DMS153 (cell line): Measurements from ENCODE around the gene VILL.

Experiments used
- DNase-seq: peaks from one replicate; lab custom pipeline; 2025; lab: John Stamatoyannopoulos, UW

VILL gene

GRCh38 chr3:37990527-37990926 lies at the start of gene VILL:
TSS of gene VILL (plus strand) at chr3:37990786. CDS start at chr3:37993673, 2,887 bp downstream.
- DNase-seq: no peak

GRCh38 chr3:37941608-37942508 lies 48.7 kb upstream of the VILL start:
- no peak for DNase-seq

GRCh38 chr3:37942646-37943045 lies 47.9 kb upstream of the VILL start:
- DNase-seq: no peak

- no peak for DNase-seq
These were observed 47.5 kb upstream of the VILL start for GRCh38 chr3:37943126-37943525.

GRCh38 chr3:37943631-37944314 lies 46.8 kb upstream of the VILL start:
- no peak for DNase-seq

GRCh38 chr3:37944391-37944842 lies 46.2 kb upstream of the VILL start:
- DNase-seq: no peak

GRCh38 chr3:37945156-37945806 lies 45.3 kb upstream of the VILL start:
- no peak for DNase-seq

- no peak for DNase-seq
These were observed 44.6 kb upstream of the VILL start for GRCh38 chr3:37945807-37946530.

- DNase-seq: no peak
These were observed 44.1 kb upstream of the VILL start for GRCh38 chr3:37946531-37946889.

- DNase-seq: no peak
These were observed 40.7 kb upstream of the VILL start for GRCh38 chr3:37949866-37950265.

- DNase-seq: no peak
These were observed 38.0 kb upstream of the VILL start for GRCh38 chr3:37952564-37952963.

- DNase-seq: no peak
These were observed 37.4 kb upstream of the VILL start for GRCh38 chr3:37953226-37953625.

GRCh38 chr3:37953707-37954394 lies 36.7 kb upstream of the VILL start:
- no peak for DNase-seq

GRCh38 chr3:37954881-37955280 lies 35.7 kb upstream of the VILL start:
- DNase-seq: no peak

GRCh38 chr3:37955918-37956707 lies 34.5 kb upstream of the VILL start:
- DNase-seq: no peak

- DNase-seq: no peak
These were observed 33.7 kb upstream of the VILL start for GRCh38 chr3:37956723-37957538.

GRCh38 chr3:37957539-37957936 lies 33.0 kb upstream of the VILL start:
- DNase-seq: no peak

- DNase-seq: no peak
These were observed 28.8 kb upstream of the VILL start for GRCh38 chr3:37961622-37962431.

GRCh38 chr3:37963016-37963415 lies 27.6 kb upstream of the VILL start:
- no peak for DNase-seq
